Liver (tissue), 3 donors: ENCODE data around the gene SGIP1.

Experiments
- CTCF ChIP-seq: fragments of 150-350 bp; IDR thresholded peaks from 2 replicates; pipeline ENCODE4 v1.5.1; 2017; ENCODE audit warnings: improper control_type of control experiment, low read depth, low read length; ENCODE audit not compliant: missing input control
- EGR1 ChIP-seq, 2 donors: IDR thresholded peaks; 2 replicates each; pipeline ENCODE4 v1.6.1; 2016 to 2018; ENCODE audit warnings: antibody characterized with exemption in 2 of 2, low read depth in 2 of 2
- FOXA1 ChIP-seq: IDR thresholded peaks from 2 replicates; pipeline ENCODE4 v1.6.1; 2016; ENCODE audit warnings: antibody characterized with exemption
- GABPA ChIP-seq, 2 donors: IDR thresholded peaks in 1 of 2; conservative IDR thresholded peaks in 1 of 2; 2 replicates each; pipeline ENCODE4 v1.6.1; 2016; ENCODE audit warnings: antibody characterized with exemption in 2 of 2, mild to moderate bottlenecking in 1 of 2, moderate library complexity in 1 of 2
- MAX ChIP-seq: IDR thresholded peaks from 2 replicates; pipeline ENCODE4 v1.6.1; 2016; ENCODE audit warnings: antibody characterized with exemption
- NR2F2 ChIP-seq: IDR thresholded peaks from 2 replicates; pipeline ENCODE4 v1.6.1; 2016; ENCODE audit warnings: antibody characterized with exemption
- TAF1 ChIP-seq: conservative IDR thresholded peaks from 2 replicates; pipeline ENCODE4 v1.6.1; 2016; ENCODE audit warnings: antibody characterized with exemption, mild to moderate bottlenecking
- YY1 ChIP-seq: IDR thresholded peaks from 2 replicates; pipeline ENCODE4 v1.6.1; 2016; ENCODE audit warnings: antibody characterized with exemption, mild to moderate bottlenecking
- donor health status: healthy.
- donor health status: healthy.

GRCh38 chr1:66729119-66729518 lies 195.2 kb downstream of the SGIP1 start:
- TF ChIP-seq YY1 (no peak), CTCF (no peak), TAF1 (no peak), EGR1 (IDR thresholded peaks at IDR 0.05; ENCODE audit: low read depth in 2 of 2) (no peak), MAX (no peak), GABPA (IDR thresholded peaks at IDR 0.05 in 1 of 2, conservative IDR thresholded peaks at IDR 0.05 in 1 of 2) (no peak), NR2F2 (no peak), FOXA1 (no peak)
